NCI-H2196 treated with DMSO at 0.1 percent for 48 hours (cell line): ENCODE results near the gene RAB11FIP3.

Source experiments
- DNase-seq: peaks from one replicate; lab custom pipeline; 2025; ENCODE audit not compliant: unreplicated experiment; lab: John Stamatoyannopoulos, UW

The RAB11FIP3 gene

GRCh38 chr16:389352-389751 lies 36.1 kb upstream of the RAB11FIP3 start:
- DNase-seq, result no peak

GRCh38 chr16:391885-392335 lies 33.5 kb upstream of the RAB11FIP3 start:
- DNase-seq, result peak; percentile 32

GRCh38 chr16:392450-393030 lies 32.9 kb upstream of the RAB11FIP3 start:
- DNase-seq, result no peak

- no peak for DNase-seq
Measured at GRCh38 chr16:396199-396598, 29.2 kb upstream of the RAB11FIP3 start.

GRCh38 chr16:396605-397004 lies 28.8 kb upstream of the RAB11FIP3 start:
- no peak for DNase-seq

GRCh38 chr16:397135-397661 lies 28.3 kb upstream of the RAB11FIP3 start, which contains the start of gene NME4:
Gene NME4 (plus strand): TSS chr16:397199. CDS start chr16:397223, 24 bp downstream.
- no peak for DNase-seq

- DNase-seq, result no peak
Measured at GRCh38 chr16:397736-398332, 27.6 kb upstream of the RAB11FIP3 start.

- no peak for DNase-seq
Measured at GRCh38 chr16:398561-399339, 26.7 kb upstream of the RAB11FIP3 start.

GRCh38 chr16:399340-400019 lies 26.0 kb upstream of the RAB11FIP3 start:
- DNase-seq, result no peak

GRCh38 chr16:400061-400591 lies 25.3 kb upstream of the RAB11FIP3 start:
- no peak for DNase-seq

GRCh38 chr16:401468-402348 lies 23.7 kb upstream of the RAB11FIP3 start, which contains the start of gene DECR2:
Gene DECR2 (plus strand): TSS chr16:401885. CDS start chr16:401964, 79 bp downstream.
- peak; percentile 84 for DNase-seq

- DNase-seq, result no peak
Measured at GRCh38 chr16:404971-405486, 20.4 kb upstream of the RAB11FIP3 start.

GRCh38 chr16:405548-406506 lies 19.6 kb upstream of the RAB11FIP3 start:
- DNase-seq, result no peak

GRCh38 chr16:407253-407652 lies 18.2 kb upstream of the RAB11FIP3 start:
- no peak for DNase-seq

GRCh38 chr16:410516-411178 lies 14.8 kb upstream of the RAB11FIP3 start:
- no peak for DNase-seq

- DNase-seq, result no peak
Measured at GRCh38 chr16:411576-412265, 13.7 kb upstream of the RAB11FIP3 start.

GRCh38 chr16:414395-415169 lies 10.9 kb upstream of the RAB11FIP3 start:
- no peak for DNase-seq
